HL-60 (cell line): ENCODE measurements around the gene ZDHHC17.

ENCODE experiments used
- DNase-seq, 2 experiments: peaks; one replicate each; pipeline ENCODE4 v3.0.0-alpha.2; 2010 to 2020; ENCODE audit warnings: low read depth in 1 of 2, low spot score in 1 of 2
- H3K27ac ChIP-seq: fragments of 250-450 bp; sonication (Bioruptor Pico); replicated peaks from 2 replicates; pipeline ENCODE4 v1.5.1; 2020; ENCODE audit warnings: mild to moderate bottlenecking, moderate library complexity
- H3K27me3 ChIP-seq: fragments of 250-450 bp; sonication (Bioruptor Pico); 2 replicates; pipeline ENCODE4 v1.5.1; 2021; ENCODE audit warnings: mild to moderate bottlenecking, moderate library complexity; ENCODE audit not compliant: insufficient read depth, poor library complexity, severe bottlenecking
- H3K4me3 ChIP-seq: replicated peaks from 2 replicates; pipeline ENCODE4 v1.5.1; 2011; ENCODE audit warnings: mild to moderate bottlenecking, control low read depth, low read length; ENCODE audit not compliant: insufficient read depth
- CTCF ChIP-seq: IDR thresholded peaks from one replicate; pipeline ENCODE4 v1.5.1; 2011; ENCODE audit warnings: low read length, control low read depth, inconsistent platforms; ENCODE audit not compliant: insufficient read depth
- GABPA ChIP-seq: IDR thresholded peaks from 2 replicates; pipeline ENCODE4 v1.6.1; 2012; ENCODE audit warnings: low read depth
- POLR2AphosphoS5 ChIP-seq: IDR thresholded peaks from 2 replicates; pipeline ENCODE4 v1.6.1; 2012; ENCODE audit warnings: low read depth
- REST ChIP-seq: IDR thresholded peaks from 2 replicates; pipeline ENCODE4 v1.6.1; 2012; ENCODE audit warnings: low read depth; ENCODE audit not compliant: insufficient replicate concordance
- SPI1 ChIP-seq: IDR thresholded peaks from 2 replicates; pipeline ENCODE4 v1.6.1; 2012; ENCODE audit warnings: low read depth, mild to moderate bottlenecking, borderline replicate concordance

ZDHHC17 gene

GRCh38 chr12:76878899-76879709 is 115.2 kb downstream of the ZDHHC17 start, which contains the start of gene CSRP2:
Gene CSRP2 (minus strand): TSS chr12:76879019. CDS start chr12:76866260, 12,759 bp downstream.
- peak within 1 kb of the TSS; percentile 60 for H3K4me3 ChIP-seq
- H3K27me3 ChIP-seq: peaks cover 31% of the 10 kb centered on the region
- H3K27ac ChIP-seq: no peak within 1 kb of the TSS
- TF ChIP-seq SPI1 (no peak), GABPA (no peak), POLR2AphosphoS5 (no peak), REST (no peak), CTCF (no peak)
- DNase-seq: peak; percentile 23 to 35

DNA sequence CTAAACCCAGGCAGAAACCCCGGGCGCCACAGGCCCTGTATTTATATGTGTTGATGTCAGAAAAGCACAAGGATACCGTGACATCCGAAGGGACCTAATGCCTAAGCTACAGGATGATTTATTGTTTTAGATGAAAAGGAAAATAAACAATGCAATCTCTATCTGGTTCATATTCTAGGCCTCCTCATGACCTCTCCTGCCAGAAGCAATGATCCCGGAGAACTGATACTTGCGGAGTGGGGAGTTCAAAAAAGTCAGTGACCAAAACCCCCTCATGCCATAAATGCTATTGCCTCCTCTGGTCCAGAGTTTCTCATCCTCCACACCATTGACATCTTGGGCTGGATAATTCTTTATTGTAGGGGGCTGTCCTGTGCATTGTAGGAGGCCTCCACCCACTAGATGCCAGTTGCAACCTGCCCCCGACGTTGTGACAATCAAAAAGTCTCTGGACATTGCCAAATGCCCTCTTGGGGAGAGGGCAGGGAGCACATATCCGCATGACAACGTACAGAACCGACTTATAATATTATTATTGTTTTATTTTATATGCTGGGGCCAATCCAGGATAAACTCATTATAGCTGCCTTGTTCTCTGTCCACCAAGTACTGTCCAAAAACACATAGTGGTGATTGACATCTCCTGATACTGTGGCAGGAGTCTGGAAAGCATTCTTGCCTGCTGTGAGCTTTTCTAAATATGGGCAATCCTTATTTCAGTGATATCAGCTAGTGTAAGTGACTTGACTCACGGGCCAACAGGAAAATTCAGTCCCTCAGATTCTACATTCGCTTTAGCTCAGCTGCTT is 116.0 kb downstream of the ZDHHC17 start:
- H3K4me3 ChIP-seq: no peak overlapping the region
- no peak for DNase-seq
- no peak overlapping the region for H3K27ac ChIP-seq
- no peak for TF ChIP-seq GABPA
- no peak for TF ChIP-seq REST
- no peak for TF ChIP-seq CTCF
- no peak for TF ChIP-seq POLR2AphosphoS5
- no peak for TF ChIP-seq SPI1
- H3K27me3 ChIP-seq: peaks cover 31% of the 10 kb centered on the region

- H3K4me3 ChIP-seq: no peak overlapping the region
- TF ChIP-seq POLR2AphosphoS5: no peak
- no peak for TF ChIP-seq CTCF
- TF ChIP-seq GABPA: no peak
- no peak for TF ChIP-seq SPI1
- H3K27ac ChIP-seq: no peak overlapping the region
- DNase-seq: no peak
- H3K27me3 ChIP-seq: peaks cover 31% of the 10 kb centered on the region
These were observed 116.7 kb downstream of the ZDHHC17 start for GRCh38 chr12:76880519-76881023.
